Endothelial cell (in vitro differentiated cells): ENCODE data around the gene HS2ST1. TPM values are rescaled to one million over a fixed set of nuclear protein-coding genes. Genes with fewer than 3 reads are reported as not detected.
"Not testable (repeated sequence)": the region's sequence is repeated elsewhere in the genome, so short reads cannot be mapped to it uniquely, and the experiment has no call there.

Experiments used
- DNase-seq: peaks from one replicate; pipeline ENCODE4 v3.0.0; 2021; ENCODE audit warnings: low spot score
- H3K27ac Mint-ChIP-seq: one replicate; pipeline ENCODE4 v1.8.0; 2021; ENCODE audit warnings: mixed read lengths, inconsistent platforms; ENCODE audit not compliant: unreplicated experiment
- H3K27me3 Mint-ChIP-seq: one replicate; pipeline ENCODE4 v1.8.0; 2021; ENCODE audit warnings: mild to moderate bottlenecking, moderate library complexity, mixed read lengths, inconsistent platforms; ENCODE audit not compliant: unreplicated experiment
- H3K36me3 Mint-ChIP-seq: one replicate; pipeline ENCODE4 v1.8.0; 2021; ENCODE audit warnings: mild to moderate bottlenecking, low read depth, mixed read lengths, inconsistent platforms; ENCODE audit not compliant: unreplicated experiment
- H3K4me1 Mint-ChIP-seq: one replicate; pipeline ENCODE4 v1.8.0; 2021; ENCODE audit warnings: mild to moderate bottlenecking, mixed read lengths, inconsistent platforms; ENCODE audit not compliant: unreplicated experiment
- H3K4me3 Mint-ChIP-seq: one replicate; pipeline ENCODE4 v1.8.0; 2021; ENCODE audit warnings: mild to moderate bottlenecking, mixed read lengths, inconsistent platforms; ENCODE audit not compliant: unreplicated experiment
- H3K9me3 Mint-ChIP-seq: one replicate; pipeline ENCODE4 v1.8.0; 2021; ENCODE audit warnings: mixed read lengths, inconsistent platforms; ENCODE audit not compliant: unreplicated experiment
- CTCF ChIP-seq: fragments of 200-600 bp; sonication (generic); IDR thresholded peaks from one replicate; pipeline ENCODE4 v1.5.0; 2021; ENCODE audit warnings: antibody characterized with exemption; ENCODE audit not compliant: unreplicated experiment
- total RNA-seq: library from RNA; stranded (reverse); fragmentation: NEBNext Ultra II Directional; extraction: Animal tissue kit (Norgen Biotek cat#: 25700); gene quantifications from one replicate; pipeline ENCODE4 v1.2.1, GENCODE V29; 2021; ENCODE audit not compliant: unreplicated experiment

The HS2ST1 gene
- total RNA-seq, 1 donor from 2014 or later: 22.1 TPM

GRCh38 chr1:87062687-87063086 lies 148.3 kb downstream of the HS2ST1 start:
- H3K4me3 Mint-ChIP-seq: no peak overlapping the region
- H3K4me1 Mint-ChIP-seq: no peaks in the 10 kb centered on the region
- no peak overlapping the region for H3K27ac Mint-ChIP-seq
- DNase-seq: no peak
- no peaks in the 10 kb centered on the region for H3K27me3 Mint-ChIP-seq
- TF ChIP-seq CTCF: no peak
- H3K9me3 Mint-ChIP-seq: no peaks in the 10 kb centered on the region
- H3K36me3 Mint-ChIP-seq: no peaks in the 10 kb centered on the region

GRCh38 chr1:87064309-87064708 lies 149.9 kb downstream of the HS2ST1 start:
- no peak overlapping the region for H3K4me3 Mint-ChIP-seq
- no peaks in the 10 kb centered on the region for H3K9me3 Mint-ChIP-seq
- no peak for DNase-seq
- no peaks in the 10 kb centered on the region for H3K36me3 Mint-ChIP-seq
- no peak for TF ChIP-seq CTCF
- H3K4me1 Mint-ChIP-seq: no peaks in the 10 kb centered on the region
- peaks cover 1% of the 10 kb centered on the region for H3K27me3 Mint-ChIP-seq
- H3K27ac Mint-ChIP-seq: no peak overlapping the region

GRCh38 chr1:87064986-87065385 lies 150.6 kb downstream of the HS2ST1 start:
- peaks cover 1% of the 10 kb centered on the region for H3K27me3 Mint-ChIP-seq
- H3K4me1 Mint-ChIP-seq: no peaks in the 10 kb centered on the region
- no peak overlapping the region for H3K4me3 Mint-ChIP-seq
- TF ChIP-seq CTCF: no peak
- no peaks in the 10 kb centered on the region for H3K36me3 Mint-ChIP-seq
- no peak overlapping the region for H3K27ac Mint-ChIP-seq
- no peak for DNase-seq
- H3K9me3 Mint-ChIP-seq: no peaks in the 10 kb centered on the region

GRCh38 chr1:87066708-87067107 lies 152.3 kb downstream of the HS2ST1 start:
- not testable (repeated sequence) for H3K27me3 Mint-ChIP-seq, DNase-seq, H3K27ac Mint-ChIP-seq, H3K36me3 Mint-ChIP-seq, H3K4me1 Mint-ChIP-seq, H3K4me3 Mint-ChIP-seq, H3K9me3 Mint-ChIP-seq

DNA sequence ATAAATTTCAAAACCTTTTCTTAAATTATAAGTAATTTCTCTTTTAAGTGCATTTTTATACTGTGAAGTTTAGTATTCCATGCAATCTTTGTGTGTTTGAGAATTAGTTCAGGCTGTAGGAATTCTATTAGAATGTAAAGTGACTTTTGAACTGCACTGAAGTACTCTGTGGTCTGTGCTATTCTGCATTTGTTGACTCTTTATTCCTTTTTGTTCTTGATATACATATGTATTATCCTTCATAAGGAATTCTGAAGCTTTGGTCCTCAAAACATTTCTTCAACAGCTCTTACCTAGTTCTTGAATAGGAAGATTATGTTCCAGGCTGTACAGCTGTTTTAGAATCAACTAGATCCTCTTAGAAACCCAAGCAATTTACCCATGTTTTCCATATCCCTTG lies 158.0 kb downstream of the HS2ST1 start:
- Mint-ChIP-seq H3K9me3 (no peaks in the 10 kb centered on the region), H3K4me1 (no peaks in the 10 kb centered on the region), H3K36me3 (no peaks in the 10 kb centered on the region), H3K4me3 (no peak overlapping the region), H3K27me3 (peaks cover 2% of the 10 kb centered on the region), H3K27ac (no peak overlapping the region)
- no peak for DNase-seq
- no peak for TF ChIP-seq CTCF

DNA sequence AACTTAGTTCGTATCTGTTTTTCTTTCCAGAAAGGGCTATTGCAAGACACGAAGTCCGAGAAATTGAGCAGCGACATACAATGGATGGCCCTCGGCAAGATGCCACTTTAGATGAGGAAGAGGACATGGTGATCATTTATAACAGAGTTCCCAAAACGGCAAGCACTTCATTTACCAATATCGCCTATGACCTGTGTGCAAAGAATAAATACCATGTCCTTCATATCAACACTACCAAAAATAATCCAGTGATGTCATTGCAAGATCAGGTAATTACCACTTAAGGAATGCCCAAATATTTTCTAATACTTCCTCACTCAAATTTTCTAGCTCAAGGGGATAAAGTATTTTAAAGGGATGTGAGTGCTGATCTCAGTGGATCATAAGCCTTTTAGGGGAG lies 158.5 kb downstream of the HS2ST1 start:
- H3K4me1 Mint-ChIP-seq: no peaks in the 10 kb centered on the region
- H3K27ac Mint-ChIP-seq: no peak overlapping the region
- TF ChIP-seq CTCF: no peak
- no peak overlapping the region for H3K4me3 Mint-ChIP-seq
- H3K36me3 Mint-ChIP-seq: no peaks in the 10 kb centered on the region
- H3K9me3 Mint-ChIP-seq: no peaks in the 10 kb centered on the region
- peaks cover 2% of the 10 kb centered on the region for H3K27me3 Mint-ChIP-seq
- no peak for DNase-seq
